ENCODE measurements around the gene FAM241A.
"Not testable (repeated sequence)": the region's sequence is repeated elsewhere in the genome, so short reads cannot be mapped to it uniquely, and the experiment has no call there.

FAM241A gene

GRCh38 chr4:112140536-112140935, 4.7 kb upstream of the FAM241A start:
- DNase-seq: no peak

GRCh38 chr4:112141366-112142138, 3.7 kb upstream of the FAM241A start:
- DNase-seq: no peak

GRCh38 chr4:112142182-112142581, 3.1 kb upstream of the FAM241A start:
- no peak for DNase-seq

- DNase-seq: no peak
These were observed 1.5 kb upstream of the FAM241A start for GRCh38 chr4:112143781-112144180.

GRCh38 chr4:112144546-112145325, 518 bp upstream of the FAM241A start:
- no peak for DNase-seq

GRCh38 chr4:112145790-112146501, 692 bp downstream of the FAM241A start:
- no peak for DNase-seq

GRCh38 chr4:112146502-112146813, 1.2 kb downstream of the FAM241A start:
- no peak for DNase-seq

GRCh38 chr4:112147697-112148096, 2.4 kb downstream of the FAM241A start:
- DNase-seq: no peak

- no peak for DNase-seq
These were observed 5.7 kb downstream of the FAM241A start for GRCh38 chr4:112150920-112151319.

GRCh38 chr4:112152521-112152920, 7.3 kb downstream of the FAM241A start:
- DNase-seq: no peak

GRCh38 chr4:112153211-112153791, 8.0 kb downstream of the FAM241A start:
- DNase-seq: no peak

- DNase-seq: no peak
These were observed 10.9 kb downstream of the FAM241A start for GRCh38 chr4:112156112-112156511.

GRCh38 chr4:112156553-112156952, 11.3 kb downstream of the FAM241A start:
- DNase-seq: no peak

GRCh38 chr4:112163706-112164105, 18.5 kb downstream of the FAM241A start:
- not testable (repeated sequence) for DNase-seq

- DNase-seq: no peak
These were observed 22.5 kb downstream of the FAM241A start for GRCh38 chr4:112167794-112168193.

GRCh38 chr4:112168719-112169500, 23.7 kb downstream of the FAM241A start:
- DNase-seq: no peak

- no peak for DNase-seq
These were observed 25.3 kb downstream of the FAM241A start for GRCh38 chr4:112170451-112170993.

GRCh38 chr4:112171051-112171763, 26.0 kb downstream of the FAM241A start:
- not testable (repeated sequence) for DNase-seq

GRCh38 chr4:112172180-112172579, 26.9 kb downstream of the FAM241A start:
- DNase-seq: no peak

- DNase-seq: no peak
These were observed 28.6 kb downstream of the FAM241A start for GRCh38 chr4:112173593-112174558.
